Panc1 (cell line): ENCODE measurements around the gene TRIM45. TPM values are rescaled to one million over a fixed set of nuclear protein-coding genes. Genes with fewer than 3 reads are reported as not detected.

Experiments used
- ATAC-seq: fragments of 200-7000 bp; cut with Tn5 transposase; 2 replicates; pipeline ENCODE4 v1.9.1; 2020; ENCODE audit warnings: mild to moderate bottlenecking, moderate library complexity
- Bru-seq: library from RNA; stranded (reverse); fragments of 400-500 nt; gene quantifications from one replicate; lab custom pipeline; 2021; lab: Mats Ljungman, UMichigan
- BruChase-seq, 2 experiments: library from RNA; stranded (reverse); fragments of 400-500 nt; gene quantifications; one replicate each; lab custom pipeline; 2021; lab: Mats Ljungman, UMichigan
- BruUV-seq: library from RNA; stranded (reverse); fragments of 400-500 nt; replicated peaks from 2 replicates; lab custom pipeline; 2021; lab: Mats Ljungman, UMichigan
- CTCF ChIA-PET: fragments of 300-600 bp; sonication (Branson Sonifier 250); formaldehyde crosslinking; loops from one replicate; lab custom pipeline; 2022; ENCODE audit warnings: antibody characterized with exemption; lab: Charles Lee
- POLR2A ChIA-PET: fragments of 300-600 bp; sonication (Branson Sonifier 250); formaldehyde crosslinking; loops from one replicate; lab custom pipeline; 2022; ENCODE audit warnings: antibody characterized with exemption; lab: Charles Lee
- DNase-seq: peaks from one replicate; pipeline ENCODE4 v3.0.0-alpha.2; 2010; ENCODE audit warnings: low read depth, low spot score
- H3K27ac ChIP-seq: 2 replicates; pipeline ENCODE4 v1.5.1; 2011; ENCODE audit warnings: mild to moderate bottlenecking, low read length, inconsistent platforms
- H3K27me3 ChIP-seq: fragments of 200-500 bp; sonication (Bioruptor generic); 2 replicates; pipeline ENCODE4 v1.6.0; 2014; ENCODE audit warnings: low read length, inconsistent platforms; ENCODE audit not compliant: control insufficient read depth, insufficient read depth
- H3K36me3 ChIP-seq: fragments of 200-500 bp; sonication (Bioruptor generic); 2 replicates; pipeline ENCODE4 v1.5.1; 2014; ENCODE audit warnings: inconsistent platforms, mild to moderate bottlenecking, low read length, moderate library complexity; ENCODE audit not compliant: control insufficient read depth, insufficient read depth
- H3K4me1 ChIP-seq: 2 replicates; pipeline ENCODE4 v1.5.1; 2011; ENCODE audit warnings: inconsistent platforms, mild to moderate bottlenecking, low read length, moderate library complexity; ENCODE audit not compliant: control insufficient read depth, insufficient read depth
- H3K4me3 ChIP-seq, 2 experiments: 2 replicates each; pipeline ENCODE4 v1.5.1; 2011 to 2012; ENCODE audit warnings: low read depth in 2 of 2, low read length in 2 of 2, mild to moderate bottlenecking in 2 of 2, inconsistent platforms in 1 of 2, moderate library complexity in 1 of 2
- H3K9me3 ChIP-seq: fragments of 200-500 bp; sonication (Bioruptor generic); 2 replicates; pipeline ENCODE4 v1.5.1; 2014; ENCODE audit warnings: low read depth, mild to moderate bottlenecking, inconsistent platforms, low read length, moderate library complexity; ENCODE audit not compliant: control insufficient read depth, insufficient read depth
- POLR2AphosphoS5 ChIP-seq: IDR thresholded peaks from 2 replicates; pipeline ENCODE4 v1.6.1; 2012; ENCODE audit warnings: mild to moderate bottlenecking, low read depth, low read length, moderate library complexity
- SIN3A ChIP-seq: IDR thresholded peaks from 2 replicates; pipeline ENCODE4 v1.6.1; 2012; ENCODE audit warnings: low read depth, mild to moderate bottlenecking, low read length, moderate library complexity, borderline replicate concordance; ENCODE audit not compliant: insufficient read depth
- TCF7L2 ChIP-seq: IDR thresholded peaks from 2 replicates; pipeline ENCODE4 v1.6.1; 2011; ENCODE audit warnings: mild to moderate bottlenecking, low read depth, low read length, inconsistent platforms
- in situ Hi-C: cut with HindIII; loops from 2 replicates; pipeline ENCODE4 v1.10.0; 2016; ENCODE audit warnings: low sequenced_read_pairs, low pct_unique_long_range_greater_than_20kb
- intact Hi-C: fragments of 100-400 bp; cut with micrococcal nuclease; formaldehyde crosslinking; loops from one replicate; pipeline ENCODE4 v1.10.0; 2022; ENCODE audit not compliant: unreplicated experiment
- long read RNA-seq: library from polyadenylated mRNA; unstranded; transcript quantifications from one replicate; pipeline ENCODE4 v2.0.0, GENCODE V29; 2021; ENCODE audit not compliant: unreplicated experiment
- polyA plus RNA-seq: library from polyadenylated mRNA; unstranded; fragments of >200 nt; gene quantifications from one replicate; pipeline ENCODE4 v1.2.1, GENCODE V29; 2012; ENCODE audit warnings: missing spikeins; ENCODE audit not compliant: insufficient read length
- total RNA-seq: library from RNA; stranded (reverse); gene quantifications from one replicate; pipeline ENCODE4 v1.2.1, GENCODE V29; 2021; ENCODE audit not compliant: unreplicated experiment
- TF ChIP-seq, protein P1 (sequence below): fragments of 450-650 bp; IDR thresholded peaks from 2 replicates; pipeline ENCODE4 v1.5.1; 2017; ENCODE audit warnings: mild to moderate bottlenecking
- TF ChIP-seq, protein P2 (sequence below), 2 experiments: IDR thresholded peaks; 2 replicates each; pipeline ENCODE4 v1.6.1; 2011 to 2012; ENCODE audit warnings: low read depth in 2 of 2, control low read depth in 1 of 2, low read length in 1 of 2, mild to moderate bottlenecking in 1 of 2, moderate library complexity in 1 of 2; ENCODE audit not compliant: insufficient read depth in 1 of 2

The TRIM45 gene, protein sequence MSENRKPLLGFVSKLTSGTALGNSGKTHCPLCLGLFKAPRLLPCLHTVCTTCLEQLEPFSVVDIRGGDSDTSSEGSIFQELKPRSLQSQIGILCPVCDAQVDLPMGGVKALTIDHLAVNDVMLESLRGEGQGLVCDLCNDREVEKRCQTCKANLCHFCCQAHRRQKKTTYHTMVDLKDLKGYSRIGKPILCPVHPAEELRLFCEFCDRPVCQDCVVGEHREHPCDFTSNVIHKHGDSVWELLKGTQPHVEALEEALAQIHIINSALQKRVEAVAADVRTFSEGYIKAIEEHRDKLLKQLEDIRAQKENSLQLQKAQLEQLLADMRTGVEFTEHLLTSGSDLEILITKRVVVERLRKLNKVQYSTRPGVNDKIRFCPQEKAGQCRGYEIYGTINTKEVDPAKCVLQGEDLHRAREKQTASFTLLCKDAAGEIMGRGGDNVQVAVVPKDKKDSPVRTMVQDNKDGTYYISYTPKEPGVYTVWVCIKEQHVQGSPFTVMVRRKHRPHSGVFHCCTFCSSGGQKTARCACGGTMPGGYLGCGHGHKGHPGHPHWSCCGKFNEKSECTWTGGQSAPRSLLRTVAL
- 4.7 TPM for total RNA-seq
- polyA plus RNA-seq = 2.6 TPM
- percentile 46 among the genes with signal in this experiment for Bru-seq, nascent RNA
- BruChase-seq, experiment 1, labeled RNA remaining after a 2-hour chase = percentile 51 among the genes with signal in this experiment
- BruChase-seq, experiment 2, labeled RNA remaining after a 6-hour chase = percentile 49 among the genes with signal in this experiment
- long read RNA-seq, partial matches to known transcripts = 3 of 11 reads
- long read RNA-seq, other reads (novel, unspliced or antisense) = 4 of 11 reads

DNA sequence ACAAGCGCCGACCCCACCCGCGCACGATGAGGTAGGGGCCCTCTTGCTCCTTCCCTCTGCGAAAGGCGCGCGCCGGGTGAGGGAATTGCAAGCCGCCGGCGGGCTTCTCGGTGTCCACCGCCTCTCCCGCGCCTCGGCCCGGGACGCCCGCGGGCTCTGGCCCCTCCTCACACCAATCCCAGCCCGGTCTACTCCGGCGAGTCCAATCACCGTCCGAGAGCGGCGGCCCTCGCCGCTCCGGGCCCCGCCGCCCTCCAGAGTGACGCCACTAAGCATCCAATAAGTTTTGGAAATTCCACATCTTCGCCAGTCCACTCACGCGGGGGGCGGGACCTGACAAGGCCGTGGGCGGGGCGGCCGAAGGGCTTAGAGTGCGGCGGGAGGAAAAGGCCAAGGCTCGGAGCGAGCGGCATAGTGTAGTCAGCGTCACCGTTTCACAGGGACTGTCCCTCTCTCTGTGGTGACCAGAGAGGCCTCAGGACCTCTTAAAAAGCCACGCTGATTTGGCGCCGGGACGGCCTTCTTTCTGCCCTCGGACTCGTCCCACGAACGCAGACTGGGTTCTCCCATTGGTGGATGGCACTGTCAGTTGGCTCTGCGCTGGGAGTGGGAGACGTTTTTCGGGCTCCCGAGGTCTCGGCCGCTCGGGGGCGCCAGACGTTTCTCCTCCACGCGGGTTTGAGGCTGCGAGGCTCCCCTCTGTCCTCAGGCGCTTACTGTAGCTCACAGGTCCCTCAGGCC is at the start of gene TRIM45:
TSS of gene TRIM45 (minus strand) at position 161 of the 741 bp plus-strand sequence. CDS start 548 bp downstream, outside the sequence.
- TF ChIP-seq TCF7L2 (no peak), POLR2AphosphoS5 (no peak), SIN3A (no peak)
- TF ChIP-seq, protein P1, sequence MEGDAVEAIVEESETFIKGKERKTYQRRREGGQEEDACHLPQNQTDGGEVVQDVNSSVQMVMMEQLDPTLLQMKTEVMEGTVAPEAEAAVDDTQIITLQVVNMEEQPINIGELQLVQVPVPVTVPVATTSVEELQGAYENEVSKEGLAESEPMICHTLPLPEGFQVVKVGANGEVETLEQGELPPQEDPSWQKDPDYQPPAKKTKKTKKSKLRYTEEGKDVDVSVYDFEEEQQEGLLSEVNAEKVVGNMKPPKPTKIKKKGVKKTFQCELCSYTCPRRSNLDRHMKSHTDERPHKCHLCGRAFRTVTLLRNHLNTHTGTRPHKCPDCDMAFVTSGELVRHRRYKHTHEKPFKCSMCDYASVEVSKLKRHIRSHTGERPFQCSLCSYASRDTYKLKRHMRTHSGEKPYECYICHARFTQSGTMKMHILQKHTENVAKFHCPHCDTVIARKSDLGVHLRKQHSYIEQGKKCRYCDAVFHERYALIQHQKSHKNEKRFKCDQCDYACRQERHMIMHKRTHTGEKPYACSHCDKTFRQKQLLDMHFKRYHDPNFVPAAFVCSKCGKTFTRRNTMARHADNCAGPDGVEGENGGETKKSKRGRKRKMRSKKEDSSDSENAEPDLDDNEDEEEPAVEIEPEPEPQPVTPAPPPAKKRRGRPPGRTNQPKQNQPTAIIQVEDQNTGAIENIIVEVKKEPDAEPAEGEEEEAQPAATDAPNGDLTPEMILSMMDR = peak; percentile 84
- Histone ChIP-seq H3K27me3 (peaks cover 2% of the 10 kb centered on the region; the same call in 1 of the 2 replicates), H3K4me3 (peak within 1 kb of the TSS; percentile 60 to 74), H3K9me3 (no peaks in the 10 kb centered on the region), H3K4me1 (no peaks in the 10 kb centered on the region), H3K27ac (peak within 1 kb of the TSS; percentile 86), H3K36me3 (no peaks in the 10 kb centered on the region)
- ChIA-PET POLR2A (no interaction called here), CTCF (no interaction called here)
- peak; percentile 71 for DNase-seq
- peak; percentile 98 for ATAC-seq
- in situ Hi-C loops (no loop called here), intact Hi-C loops (no loop called here)
- no TSS peak for BruUV-seq

- BruUV-seq = no TSS peak
- in situ Hi-C loops = no loop called here
These were observed 48.5 kb upstream of the TRIM45 start for GRCh38 chr1:117169871-117170596.

More at GRCh38 chr1:117169871-117170596, 48.5 kb upstream of the TRIM45 start:
- Histone ChIP-seq H3K4me3 (no peak overlapping the region), H3K27ac (no peak overlapping the region), H3K27me3 (no peaks in the 10 kb centered on the region), H3K36me3 (no peaks in the 10 kb centered on the region), H3K4me1 (no peaks in the 10 kb centered on the region), H3K9me3 (no peaks in the 10 kb centered on the region)
- intact Hi-C loops = no loop called here
- DNase-seq (no peak), ATAC-seq (no peak)
- POLR2A ChIA-PET = no interaction called here
- CTCF ChIA-PET = no interaction called here
- TF ChIP-seq, protein P2, sequence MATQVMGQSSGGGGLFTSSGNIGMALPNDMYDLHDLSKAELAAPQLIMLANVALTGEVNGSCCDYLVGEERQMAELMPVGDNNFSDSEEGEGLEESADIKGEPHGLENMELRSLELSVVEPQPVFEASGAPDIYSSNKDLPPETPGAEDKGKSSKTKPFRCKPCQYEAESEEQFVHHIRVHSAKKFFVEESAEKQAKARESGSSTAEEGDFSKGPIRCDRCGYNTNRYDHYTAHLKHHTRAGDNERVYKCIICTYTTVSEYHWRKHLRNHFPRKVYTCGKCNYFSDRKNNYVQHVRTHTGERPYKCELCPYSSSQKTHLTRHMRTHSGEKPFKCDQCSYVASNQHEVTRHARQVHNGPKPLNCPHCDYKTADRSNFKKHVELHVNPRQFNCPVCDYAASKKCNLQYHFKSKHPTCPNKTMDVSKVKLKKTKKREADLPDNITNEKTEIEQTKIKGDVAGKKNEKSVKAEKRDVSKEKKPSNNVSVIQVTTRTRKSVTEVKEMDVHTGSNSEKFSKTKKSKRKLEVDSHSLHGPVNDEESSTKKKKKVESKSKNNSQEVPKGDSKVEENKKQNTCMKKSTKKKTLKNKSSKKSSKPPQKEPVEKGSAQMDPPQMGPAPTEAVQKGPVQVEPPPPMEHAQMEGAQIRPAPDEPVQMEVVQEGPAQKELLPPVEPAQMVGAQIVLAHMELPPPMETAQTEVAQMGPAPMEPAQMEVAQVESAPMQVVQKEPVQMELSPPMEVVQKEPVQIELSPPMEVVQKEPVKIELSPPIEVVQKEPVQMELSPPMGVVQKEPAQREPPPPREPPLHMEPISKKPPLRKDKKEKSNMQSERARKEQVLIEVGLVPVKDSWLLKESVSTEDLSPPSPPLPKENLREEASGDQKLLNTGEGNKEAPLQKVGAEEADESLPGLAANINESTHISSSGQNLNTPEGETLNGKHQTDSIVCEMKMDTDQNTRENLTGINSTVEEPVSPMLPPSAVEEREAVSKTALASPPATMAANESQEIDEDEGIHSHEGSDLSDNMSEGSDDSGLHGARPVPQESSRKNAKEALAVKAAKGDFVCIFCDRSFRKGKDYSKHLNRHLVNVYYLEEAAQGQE (IDR thresholded peaks at IDR 0.05; ENCODE audit: insufficient read depth in 1 of 2, low read depth in 2 of 2, low read length in 1 of 2) = no peak
- TF ChIP-seq TCF7L2 (no peak), POLR2AphosphoS5 (no peak), SIN3A (no peak)
- TF ChIP-seq, protein P1 = no peak
